Erythroblast (primary cell): Measurements from ENCODE around the gene IL10RB.

Experiments
- GATA1 ChIP-seq: IDR thresholded peaks from 2 replicates; pipeline ENCODE4 v1.6.1; 2011; ENCODE audit warnings: low read depth, mild to moderate bottlenecking, control low read depth, low read length, moderate library complexity
- POLR2A ChIP-seq: IDR thresholded peaks from 2 replicates; pipeline ENCODE4 v1.6.1; 2011; ENCODE audit warnings: mild to moderate bottlenecking, low read length

GRCh38 chr21:33268737-33269441 is 2.7 kb downstream of the IL10RB start:
- no peak for TF ChIP-seq POLR2A
- no peak for TF ChIP-seq GATA1
